ENCODE results near the gene FCF1. TPM values are rescaled to one million over a fixed set of nuclear protein-coding genes. Genes with fewer than 3 reads are reported as not detected.

FCF1 gene
- total and polyA plus RNA-seq, 2 donors from 2014 or later = 19.7 to 49.6 TPM

- Histone ChIP-seq H3K27ac (ENCODE audit: low read depth in 2 of 2, low read length in 2 of 2) (no peak overlapping the region), H3K36me3 (ENCODE audit: control insufficient read depth in 2 of 3, insufficient read depth in 3 of 3, low read length in 3 of 3) (peaks cover 7 to 30% (median 17%) of the 10 kb centered on the region in 3 donors)
- FAIRE-seq = no peak
These were observed 72.2 kb downstream of the FCF1 start for GRCh38 chr14:74785056-74785613.

GRCh38 chr14:74786796-74787315 is 73.9 kb downstream of the FCF1 start:
- no peak for DNase-seq
- H3K4me1 ChIP-seq (ENCODE audit: control insufficient read depth in 2 of 3, insufficient read depth in 2 of 3, low read depth in 1 of 3, low read length in 3 of 3) = no peaks in the 10 kb centered on the region
- no peak overlapping the region for H3K27ac ChIP-seq (ENCODE audit: low read depth in 2 of 2, low read length in 2 of 2)
- peak; percentile 37 for FAIRE-seq
- no peaks in the 10 kb centered on the region for H3K9me3 ChIP-seq (ENCODE audit: control insufficient read depth in 2 of 3, insufficient read depth in 1 of 3, low read length in 3 of 3)
- intact Hi-C loops (cut with DNase I) = no loop called here
- H3K4me3 ChIP-seq (ENCODE audit: low read length in 3 of 3) = no peak overlapping the region
- no peak overlapping the region for H3K9ac ChIP-seq (ENCODE audit: low read length in 3 of 3)
- peaks cover 2 to 14% (median 7%) of the 10 kb centered on the region in 3 donors for H3K36me3 ChIP-seq (ENCODE audit: control insufficient read depth in 2 of 3, insufficient read depth in 3 of 3, low read length in 3 of 3)
- H3K27me3 ChIP-seq (ENCODE audit: control insufficient read depth, insufficient read depth, low read length) = no peaks in the 10 kb centered on the region
- no peak for TF ChIP-seq CTCF (IDR thresholded peaks at IDR 0.05; ENCODE audit: borderline replicate concordance, extremely low read depth, insufficient read depth)

More at GRCh38 chr14:74785056-74785613, 72.2 kb downstream of the FCF1 start:
- no peak overlapping the region for H3K4me3 ChIP-seq (ENCODE audit: low read length in 3 of 3)
- DNase-seq = no peak
- no peak overlapping the region for H3K9ac ChIP-seq (ENCODE audit: low read length in 3 of 3)
- H3K27me3 ChIP-seq (ENCODE audit: control insufficient read depth, insufficient read depth, low read length) = no peaks in the 10 kb centered on the region
- H3K4me1 ChIP-seq (ENCODE audit: control insufficient read depth in 2 of 3, insufficient read depth in 2 of 3, low read depth in 1 of 3, low read length in 3 of 3) = no peaks in the 10 kb centered on the region
- TF ChIP-seq CTCF (IDR thresholded peaks at IDR 0.05; ENCODE audit: borderline replicate concordance, extremely low read depth, insufficient read depth) = no peak
- no peaks in the 10 kb centered on the region for H3K9me3 ChIP-seq (ENCODE audit: control insufficient read depth in 2 of 3, insufficient read depth in 1 of 3, low read length in 3 of 3)
- intact Hi-C loops (cut with DNase I) = no loop called here

Other genes starting within 250 kb of the FCF1 start
- gene NPC2, start 219.8 kb upstream of the FCF1 start, total RNA-seq = 217 TPM
- 435 TPM for gene NPC2, start 219.8 kb upstream of the FCF1 start, polyA plus RNA-seq (ENCODE audit: insufficient read depth, low read depth, low replicate concordance)
- 27.1 TPM for gene ISCA2, start 219.4 kb upstream of the FCF1 start, total RNA-seq
- gene ISCA2, start 219.4 kb upstream of the FCF1 start, polyA plus RNA-seq (ENCODE audit: insufficient read depth, low read depth, low replicate concordance) = 60.1 TPM
- 10.4 TPM for gene LTBP2, start 100.9 kb upstream of the FCF1 start, total RNA-seq
- 2.9 TPM for gene LTBP2, start 100.9 kb upstream of the FCF1 start, polyA plus RNA-seq (ENCODE audit: insufficient read depth, low read depth, low replicate concordance)
- 42.3 TPM for gene AREL1, start 64 bp upstream of the FCF1 start, total RNA-seq
- 13.5 TPM for gene AREL1, start 64 bp upstream of the FCF1 start, polyA plus RNA-seq (ENCODE audit: insufficient read depth, low read depth, low replicate concordance)
- gene YLPM1, start 50.2 kb downstream of the FCF1 start, total RNA-seq = 68.2 TPM
- gene YLPM1, start 50.2 kb downstream of the FCF1 start, polyA plus RNA-seq (ENCODE audit: insufficient read depth, low read depth, low replicate concordance) = 16.2 TPM
- not detected for gene PROX2, start 163.0 kb downstream of the FCF1 start, total RNA-seq
- not detected for gene PROX2, start 163.0 kb downstream of the FCF1 start, polyA plus RNA-seq (ENCODE audit: insufficient read depth, low read depth, low replicate concordance)
- gene DLST, start 168.8 kb downstream of the FCF1 start, total RNA-seq = 98.6 TPM
- 112 TPM for gene DLST, start 168.8 kb downstream of the FCF1 start, polyA plus RNA-seq (ENCODE audit: insufficient read depth, low read depth, low replicate concordance)
- 7.9 TPM for gene RPS6KL1, start 210.1 kb downstream of the FCF1 start, total RNA-seq
- 3.7 TPM for gene RPS6KL1, start 210.1 kb downstream of the FCF1 start, polyA plus RNA-seq (ENCODE audit: insufficient read depth, low read depth, low replicate concordance)
- gene PGF, start 242.5 kb downstream of the FCF1 start, total RNA-seq = 9.3 TPM
- gene PGF, start 242.5 kb downstream of the FCF1 start, polyA plus RNA-seq (ENCODE audit: insufficient read depth, low read depth, low replicate concordance) = 12.1 TPM